ENCODE data around the gene TRIM52. TPM values are rescaled to one million over a fixed set of nuclear protein-coding genes. Genes with fewer than 3 reads are reported as not detected.

The TRIM52 gene
- total RNA-seq, 4 donors from 2014 or later = 15.1 to 33.3 (median 24.1) TPM

GRCh38 chr5:181265092-181265671, 4.2 kb upstream of the TRIM52 start:
- TF ChIP-seq, protein P1, sequence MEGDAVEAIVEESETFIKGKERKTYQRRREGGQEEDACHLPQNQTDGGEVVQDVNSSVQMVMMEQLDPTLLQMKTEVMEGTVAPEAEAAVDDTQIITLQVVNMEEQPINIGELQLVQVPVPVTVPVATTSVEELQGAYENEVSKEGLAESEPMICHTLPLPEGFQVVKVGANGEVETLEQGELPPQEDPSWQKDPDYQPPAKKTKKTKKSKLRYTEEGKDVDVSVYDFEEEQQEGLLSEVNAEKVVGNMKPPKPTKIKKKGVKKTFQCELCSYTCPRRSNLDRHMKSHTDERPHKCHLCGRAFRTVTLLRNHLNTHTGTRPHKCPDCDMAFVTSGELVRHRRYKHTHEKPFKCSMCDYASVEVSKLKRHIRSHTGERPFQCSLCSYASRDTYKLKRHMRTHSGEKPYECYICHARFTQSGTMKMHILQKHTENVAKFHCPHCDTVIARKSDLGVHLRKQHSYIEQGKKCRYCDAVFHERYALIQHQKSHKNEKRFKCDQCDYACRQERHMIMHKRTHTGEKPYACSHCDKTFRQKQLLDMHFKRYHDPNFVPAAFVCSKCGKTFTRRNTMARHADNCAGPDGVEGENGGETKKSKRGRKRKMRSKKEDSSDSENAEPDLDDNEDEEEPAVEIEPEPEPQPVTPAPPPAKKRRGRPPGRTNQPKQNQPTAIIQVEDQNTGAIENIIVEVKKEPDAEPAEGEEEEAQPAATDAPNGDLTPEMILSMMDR (IDR thresholded peaks at IDR 0.05; ENCODE audit: low read depth) = no peak

- TF ChIP-seq, protein P1 (IDR thresholded peaks at IDR 0.05; ENCODE audit: low read depth) = no peak
These were observed 2.7 kb upstream of the TRIM52 start for GRCh38 chr5:181263633-181264032.

- TF ChIP-seq, protein P1 (IDR thresholded peaks at IDR 0.05; ENCODE audit: low read depth) = no peak
These were observed 542 bp upstream of the TRIM52 start for GRCh38 chr5:181261320-181262049.

DNA sequence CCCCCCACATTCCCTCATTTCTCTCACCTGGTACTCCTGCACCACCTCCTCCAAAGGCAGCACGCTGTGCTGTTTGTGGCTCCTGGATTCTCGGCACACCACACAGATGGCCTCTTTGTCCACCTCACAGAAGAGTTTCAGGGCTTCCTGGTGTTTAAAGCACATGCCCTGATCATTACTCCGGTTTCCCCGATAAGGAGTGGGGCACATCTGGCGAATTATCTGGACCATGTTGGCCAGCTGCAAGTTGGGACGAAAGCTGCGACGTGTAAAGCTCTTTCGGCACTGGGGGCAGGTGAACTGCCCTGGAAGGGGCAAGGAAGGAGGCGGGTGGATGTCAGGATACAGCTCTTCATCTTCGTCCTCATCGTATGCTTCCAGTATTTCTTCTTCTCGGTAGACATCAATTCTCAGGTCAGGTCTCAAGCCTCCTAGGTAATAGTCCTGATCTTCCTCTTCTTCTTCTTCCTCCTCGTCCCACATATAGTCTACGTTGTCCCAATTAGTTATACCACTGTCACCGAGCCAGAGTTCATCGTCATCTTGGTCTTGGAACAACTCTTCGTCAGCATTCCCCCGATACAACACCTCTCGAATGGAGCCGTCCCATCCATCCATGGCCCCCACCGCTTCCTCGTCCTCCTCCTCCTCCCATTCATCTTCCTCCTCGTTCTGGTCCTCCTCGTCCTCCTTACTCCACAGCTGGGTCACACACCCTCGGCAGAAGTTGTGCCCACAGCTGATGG, 796 bp downstream of the TRIM52 start:
- TF ChIP-seq, protein P1 (IDR thresholded peaks at IDR 0.05; ENCODE audit: low read depth) = no peak

GRCh38 chr5:181259283-181259682, 1.7 kb downstream of the TRIM52 start:
- TF ChIP-seq, protein P1 (IDR thresholded peaks at IDR 0.05; ENCODE audit: low read depth) = no peak

DNA sequence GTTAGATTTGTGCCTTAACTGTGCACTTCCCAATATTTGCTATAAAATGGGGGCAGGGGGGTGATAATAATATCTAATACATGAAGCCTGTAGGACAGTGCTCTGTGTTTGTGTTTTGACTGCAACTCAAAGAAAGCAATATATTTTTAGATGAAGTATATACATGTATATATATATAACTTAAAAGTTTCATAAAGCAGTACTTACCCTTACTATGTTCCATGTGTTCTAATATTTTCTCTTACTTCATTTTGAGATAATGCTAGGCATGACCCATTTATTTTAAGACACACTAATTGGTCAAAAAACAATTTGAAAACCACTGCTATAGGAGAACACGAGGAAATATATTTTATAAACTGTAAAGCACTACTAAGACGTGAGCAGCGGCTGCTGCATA, 2.4 kb downstream of the TRIM52 start:
- TF ChIP-seq, protein P1 (IDR thresholded peaks at IDR 0.05; ENCODE audit: low read depth) = no peak

Measured in subcutaneous adipose tissue (tissue), 4 donors.